ENCODE measurements around the gene PCGF3.

PCGF3 gene

DNA sequence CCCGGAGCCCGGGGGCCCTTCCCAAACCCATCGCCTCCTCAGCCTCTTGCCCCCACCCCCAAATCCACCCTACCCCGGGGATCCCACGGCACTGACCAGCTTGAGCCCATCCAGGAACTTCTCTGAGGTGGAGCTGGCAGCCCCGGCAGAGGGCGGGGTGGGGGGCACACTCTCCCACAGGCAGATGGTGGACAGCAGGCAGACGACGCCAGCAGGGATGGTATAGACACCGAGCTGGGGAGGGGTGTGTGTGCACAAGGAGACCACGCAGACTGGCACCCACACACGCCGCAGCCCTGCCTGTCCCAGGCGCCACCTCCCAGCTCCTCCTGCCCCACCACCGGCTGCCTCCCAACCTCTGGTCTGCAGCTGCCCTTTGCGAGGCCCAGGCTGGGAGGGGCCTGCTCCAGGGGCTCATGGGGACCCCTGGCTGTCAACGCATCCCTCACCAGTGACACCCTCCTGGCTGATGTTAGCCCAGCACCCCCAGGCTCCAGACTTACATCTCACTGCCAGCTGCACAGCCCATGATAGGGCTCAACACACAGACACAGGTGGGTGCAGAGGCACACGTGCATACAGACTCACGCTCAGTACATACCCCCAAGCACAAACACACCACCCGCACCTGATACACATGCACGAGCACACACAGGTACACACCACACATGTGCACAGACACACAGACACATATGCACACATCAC is 20.9 kb upstream of the PCGF3 start:
- H3K27me3 ChIP-seq (ENCODE audit: control insufficient read depth in 1 of 2, insufficient read depth in 1 of 2, low read length in 2 of 2), result no peaks in the 10 kb centered on the region
- no peak overlapping the region for H2BK5ac ChIP-seq (ENCODE audit: low read depth, low read length, poor library complexity, severe bottlenecking)
- no peak overlapping the region for H2BK15ac ChIP-seq (ENCODE audit: low read depth, poor library complexity, severe bottlenecking)
- DNase-seq, result no peak
- H2AK5ac ChIP-seq (ENCODE audit: low read length, severe bottlenecking), result no peak overlapping the region
- no peak overlapping the region for H4K91ac ChIP-seq (ENCODE audit: low read length)
- peak overlapping the region in 1 of 2 experiments; percentile 12 for H2BK12ac ChIP-seq (ENCODE audit: low read length in 2 of 2)
- no peak overlapping the region for H3K4ac ChIP-seq (ENCODE audit: low read depth in 1 of 2, low read length in 2 of 2)
- no peak overlapping the region for H2AFZ ChIP-seq (ENCODE audit: low read depth, low read length)
- 91% methylated on average over 21 of the region's 21 CpGs for WGBS
- H3K9ac ChIP-seq (ENCODE audit: low read length), result no peak overlapping the region
- H3K23ac ChIP-seq (ENCODE audit: low read length in 2 of 2), result no peak overlapping the region
- no peak overlapping the region for H3K14ac ChIP-seq (ENCODE audit: low read length in 2 of 2)
- no peak overlapping the region for H4K8ac ChIP-seq (ENCODE audit: low read length)
- peaks cover 2% of the 10 kb centered on the region for H3K79me1 ChIP-seq (replicated peaks; ENCODE audit: low read length, poor library complexity, severe bottlenecking)
- peaks cover 18 to 21% of the 10 kb centered on the region in 2 experiments for H3K36me3 ChIP-seq (ENCODE audit: control insufficient read depth in 1 of 2, insufficient read depth in 2 of 2, low read depth in 1 of 2, low read length in 2 of 2)
- H3K27ac ChIP-seq (ENCODE audit: low read length, poor library complexity, severe bottlenecking), result no peak overlapping the region
- no peaks in the 10 kb centered on the region for H3K9me3 ChIP-seq (ENCODE audit: control insufficient read depth, low read length)
- H3K4me1 ChIP-seq (ENCODE audit: control insufficient read depth, insufficient read depth, low read depth, low read length), result peaks cover 64% of the 10 kb centered on the region
- no peak overlapping the region for H3K4me3 ChIP-seq (ENCODE audit: insufficient read depth in 1 of 2, low read depth in 1 of 2, low read length in 2 of 2)
- no peak overlapping the region for H2BK120ac ChIP-seq (ENCODE audit: low read depth, low read length)
- H3K4me2 ChIP-seq (ENCODE audit: low read length, poor library complexity, severe bottlenecking), result no peak overlapping the region
- H3K18ac ChIP-seq (ENCODE audit: low read depth in 1 of 2, low read length in 2 of 2), result no peak overlapping the region

DNA sequence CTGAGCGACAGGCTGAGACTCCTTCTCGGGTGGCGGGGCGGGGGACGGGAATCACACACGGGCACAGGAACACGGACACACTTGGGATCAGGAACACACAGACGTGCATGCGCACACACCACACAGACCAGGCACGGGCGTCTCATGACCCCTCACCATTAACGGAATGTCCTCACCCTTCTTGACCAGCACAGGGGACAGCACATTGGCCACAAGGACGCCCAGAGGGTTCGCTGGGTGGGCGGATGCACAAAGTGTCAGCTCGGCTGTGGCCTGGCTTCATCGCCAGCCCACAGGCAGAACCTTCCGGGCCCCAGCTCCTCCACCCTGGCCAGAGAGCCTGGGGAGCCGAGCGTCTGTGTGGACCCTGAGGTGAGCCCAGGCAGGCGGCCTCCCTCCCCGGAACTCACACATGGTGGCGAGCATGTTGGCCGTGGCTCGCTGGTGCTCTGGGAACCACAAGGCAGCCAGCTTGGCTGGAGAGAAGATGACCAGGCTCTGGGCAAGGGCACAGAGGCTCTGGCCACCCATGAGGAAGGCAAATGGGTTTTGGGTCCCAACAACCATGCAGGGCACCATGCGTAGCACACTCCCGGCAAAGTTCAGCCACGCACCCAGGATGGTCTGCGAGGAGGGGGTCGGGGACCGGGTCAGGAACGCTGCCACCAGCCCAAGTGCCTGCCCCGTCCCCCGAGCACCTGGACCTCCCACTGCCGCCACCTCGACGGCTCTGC is 19.8 kb upstream of the PCGF3 start:
- Histone ChIP-seq H3K14ac (ENCODE audit: low read length in 2 of 2) (no peak overlapping the region), H3K4ac (ENCODE audit: low read depth in 1 of 2, low read length in 2 of 2) (no peak overlapping the region), H3K36me3 (ENCODE audit: control insufficient read depth in 1 of 2, insufficient read depth in 2 of 2, low read depth in 1 of 2, low read length in 2 of 2) (peaks cover 18 to 21% of the 10 kb centered on the region in 2 experiments), H3K4me2 (ENCODE audit: low read length, poor library complexity, severe bottlenecking) (no peak overlapping the region), H2AFZ (ENCODE audit: low read depth, low read length) (no peak overlapping the region), H4K8ac (ENCODE audit: low read length) (no peak overlapping the region), H2BK120ac (ENCODE audit: low read depth, low read length) (no peak overlapping the region), H3K79me1 (replicated peaks; ENCODE audit: low read length, poor library complexity, severe bottlenecking) (peaks cover 2% of the 10 kb centered on the region), H3K9ac (ENCODE audit: low read length) (no peak overlapping the region), H3K4me1 (ENCODE audit: control insufficient read depth, insufficient read depth, low read depth, low read length) (peaks cover 58% of the 10 kb centered on the region), H4K91ac (ENCODE audit: low read length) (peak overlapping the region; percentile 65), H2AK5ac (ENCODE audit: low read length, severe bottlenecking) (no peak overlapping the region), H2BK12ac (ENCODE audit: low read length in 2 of 2) (no peak overlapping the region), H2BK15ac (ENCODE audit: low read depth, poor library complexity, severe bottlenecking) (no peak overlapping the region), H3K18ac (ENCODE audit: low read depth in 1 of 2, low read length in 2 of 2) (no peak overlapping the region), H3K23ac (ENCODE audit: low read length in 2 of 2) (no peak overlapping the region), H3K27ac (ENCODE audit: low read length, poor library complexity, severe bottlenecking) (no peak overlapping the region), H3K4me3 (ENCODE audit: insufficient read depth in 1 of 2, low read depth in 1 of 2, low read length in 2 of 2) (no peak overlapping the region), H3K27me3 (ENCODE audit: control insufficient read depth in 1 of 2, insufficient read depth in 1 of 2, low read length in 2 of 2) (no peaks in the 10 kb centered on the region), H3K9me3 (ENCODE audit: control insufficient read depth, low read length) (no peaks in the 10 kb centered on the region), H2BK5ac (ENCODE audit: low read depth, low read length, poor library complexity, severe bottlenecking) (no peak overlapping the region)
- WGBS, result 97% methylated on average over 37 of the region's 37 CpGs
- no peak for DNase-seq

DNA sequence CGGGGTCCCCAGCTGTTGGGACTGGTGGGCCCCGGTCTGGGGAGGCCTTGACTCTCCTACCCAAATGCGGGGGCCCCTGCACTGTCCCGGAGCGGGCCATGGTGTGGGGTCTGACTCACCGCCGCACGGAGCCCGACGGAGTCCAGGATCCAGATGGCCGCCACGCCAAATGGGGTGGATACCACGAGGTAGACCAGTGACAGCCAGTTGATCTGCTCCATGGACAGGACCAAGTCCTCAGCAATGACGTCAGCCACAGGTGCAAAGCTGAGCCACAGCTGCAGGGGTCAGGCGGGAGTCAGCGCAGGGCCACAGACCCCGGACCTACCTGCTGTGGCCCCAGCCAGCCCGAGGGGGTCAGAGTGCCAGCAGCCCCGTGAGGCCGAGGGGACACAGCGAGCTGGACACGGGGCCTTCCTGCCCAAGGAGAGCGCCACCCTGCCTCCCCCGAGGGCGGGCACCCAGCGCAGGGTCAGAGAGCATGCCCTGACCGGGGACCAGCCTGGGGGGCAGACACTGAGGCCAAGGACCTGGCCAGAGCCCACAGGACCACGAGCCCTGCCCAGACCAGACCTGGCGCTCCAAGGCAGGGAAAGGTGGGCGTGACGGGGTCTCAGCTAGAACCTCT is 19.1 kb upstream of the PCGF3 start:
- peak overlapping the region; percentile 33 for H4K8ac ChIP-seq (ENCODE audit: low read length)
- H3K27ac ChIP-seq (ENCODE audit: low read length, poor library complexity, severe bottlenecking), result peak overlapping the region; percentile 3
- peak overlapping the region; percentile 13 for H2AK5ac ChIP-seq (ENCODE audit: low read length, severe bottlenecking)
- peak overlapping the region in 1 of 2 experiments; percentile 83 for H3K4me3 ChIP-seq (ENCODE audit: insufficient read depth in 1 of 2, low read depth in 1 of 2, low read length in 2 of 2)
- peaks cover 18 to 21% of the 10 kb centered on the region in 2 experiments for H3K36me3 ChIP-seq (ENCODE audit: control insufficient read depth in 1 of 2, insufficient read depth in 2 of 2, low read depth in 1 of 2, low read length in 2 of 2)
- H2BK12ac ChIP-seq (ENCODE audit: low read length in 2 of 2), result peak overlapping the region; percentile 69 to 99
- H3K4ac ChIP-seq (ENCODE audit: low read depth in 1 of 2, low read length in 2 of 2), result peak overlapping the region; percentile 29 to 50
- peak overlapping the region; percentile 3 to 77 for H3K18ac ChIP-seq (ENCODE audit: low read depth in 1 of 2, low read length in 2 of 2)
- DNase-seq, result no peak
- no peak overlapping the region for H3K4me2 ChIP-seq (ENCODE audit: low read length, poor library complexity, severe bottlenecking)
- peaks cover 53% of the 10 kb centered on the region for H3K4me1 ChIP-seq (ENCODE audit: control insufficient read depth, insufficient read depth, low read depth, low read length)
- H2AFZ ChIP-seq (ENCODE audit: low read depth, low read length), result peak overlapping the region; percentile 51
- H3K9me3 ChIP-seq (ENCODE audit: control insufficient read depth, low read length), result no peaks in the 10 kb centered on the region
- WGBS, result 96% methylated on average over 31 of the region's 31 CpGs
- H3K27me3 ChIP-seq (ENCODE audit: control insufficient read depth in 1 of 2, insufficient read depth in 1 of 2, low read length in 2 of 2), result no peaks in the 10 kb centered on the region
- H3K79me1 ChIP-seq (replicated peaks; ENCODE audit: low read length, poor library complexity, severe bottlenecking), result peaks cover 2% of the 10 kb centered on the region
- peak overlapping the region; percentile 88 for H2BK15ac ChIP-seq (ENCODE audit: low read depth, poor library complexity, severe bottlenecking)
- peak overlapping the region in 1 of 2 experiments; percentile 79 for H3K14ac ChIP-seq (ENCODE audit: low read length in 2 of 2)
- H2BK120ac ChIP-seq (ENCODE audit: low read depth, low read length), result no peak overlapping the region
- no peak overlapping the region for H2BK5ac ChIP-seq (ENCODE audit: low read depth, low read length, poor library complexity, severe bottlenecking)
- peak overlapping the region; percentile 92 for H4K91ac ChIP-seq (ENCODE audit: low read length)
- H3K9ac ChIP-seq (ENCODE audit: low read length), result peak overlapping the region; percentile 45
- H3K23ac ChIP-seq (ENCODE audit: low read length in 2 of 2), result no peak overlapping the region

Data from mesenchymal stem cell (in vitro differentiated cells and primary cell).